Fibroblast of the aortic adventitia (primary cell): ENCODE results near the gene ZNF467. TPM values are rescaled to one million over a fixed set of nuclear protein-coding genes. Genes with fewer than 3 reads are reported as not detected.

Source experiments
- DNase-seq: peaks from one replicate; pipeline ENCODE4 v3.0.0-alpha.2; 2010; ENCODE audit warnings: low read depth
- H3K4me3 ChIP-seq: 2 replicates; pipeline ENCODE4 v1.5.1; 2011; ENCODE audit warnings: low read depth, mild to moderate bottlenecking, control low read depth, low read length, moderate library complexity
- total RNA-seq: library from RNA; depleted of rRNA; stranded (reverse); fragments of >200 nt; gene quantifications from 2 replicates; pipeline ENCODE4 v1.2.3, GENCODE V29; 2012; ENCODE audit warnings: low replicate concordance
- TF ChIP-seq, protein P1 (sequence below): IDR thresholded peaks from 2 replicates; pipeline ENCODE4 v1.5.1; 2011; ENCODE audit warnings: mild to moderate bottlenecking, low read length, control low read depth, inconsistent platforms; ENCODE audit not compliant: insufficient read depth

Gene ZNF467
- total RNA-seq, 1 donor, result 0.27 TPM

DNA sequence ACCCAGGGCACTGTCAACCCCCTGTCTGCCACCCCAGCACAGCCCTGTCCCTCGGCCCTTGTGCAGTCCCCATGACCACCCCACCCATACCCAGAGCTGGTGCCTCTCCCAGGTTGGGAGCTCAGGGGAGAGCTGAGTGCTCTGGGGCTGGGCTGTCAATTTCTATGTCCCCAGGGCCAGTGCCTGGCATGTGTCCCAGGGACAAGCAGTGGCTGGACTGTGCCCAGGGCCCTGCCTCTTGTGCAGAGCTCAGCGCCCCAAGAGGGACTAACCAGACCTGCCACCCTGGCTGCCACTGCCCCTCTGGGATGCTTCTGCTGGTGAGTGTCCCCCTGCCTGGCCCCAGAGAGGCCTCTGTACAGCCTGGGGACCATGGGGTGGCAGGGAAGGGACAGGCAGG is 35.8 kb upstream of the ZNF467 start:
- DNase-seq, result no peak
- TF ChIP-seq, protein P1, sequence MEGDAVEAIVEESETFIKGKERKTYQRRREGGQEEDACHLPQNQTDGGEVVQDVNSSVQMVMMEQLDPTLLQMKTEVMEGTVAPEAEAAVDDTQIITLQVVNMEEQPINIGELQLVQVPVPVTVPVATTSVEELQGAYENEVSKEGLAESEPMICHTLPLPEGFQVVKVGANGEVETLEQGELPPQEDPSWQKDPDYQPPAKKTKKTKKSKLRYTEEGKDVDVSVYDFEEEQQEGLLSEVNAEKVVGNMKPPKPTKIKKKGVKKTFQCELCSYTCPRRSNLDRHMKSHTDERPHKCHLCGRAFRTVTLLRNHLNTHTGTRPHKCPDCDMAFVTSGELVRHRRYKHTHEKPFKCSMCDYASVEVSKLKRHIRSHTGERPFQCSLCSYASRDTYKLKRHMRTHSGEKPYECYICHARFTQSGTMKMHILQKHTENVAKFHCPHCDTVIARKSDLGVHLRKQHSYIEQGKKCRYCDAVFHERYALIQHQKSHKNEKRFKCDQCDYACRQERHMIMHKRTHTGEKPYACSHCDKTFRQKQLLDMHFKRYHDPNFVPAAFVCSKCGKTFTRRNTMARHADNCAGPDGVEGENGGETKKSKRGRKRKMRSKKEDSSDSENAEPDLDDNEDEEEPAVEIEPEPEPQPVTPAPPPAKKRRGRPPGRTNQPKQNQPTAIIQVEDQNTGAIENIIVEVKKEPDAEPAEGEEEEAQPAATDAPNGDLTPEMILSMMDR, result no peak
- H3K4me3 ChIP-seq, result no peak overlapping the region

DNA sequence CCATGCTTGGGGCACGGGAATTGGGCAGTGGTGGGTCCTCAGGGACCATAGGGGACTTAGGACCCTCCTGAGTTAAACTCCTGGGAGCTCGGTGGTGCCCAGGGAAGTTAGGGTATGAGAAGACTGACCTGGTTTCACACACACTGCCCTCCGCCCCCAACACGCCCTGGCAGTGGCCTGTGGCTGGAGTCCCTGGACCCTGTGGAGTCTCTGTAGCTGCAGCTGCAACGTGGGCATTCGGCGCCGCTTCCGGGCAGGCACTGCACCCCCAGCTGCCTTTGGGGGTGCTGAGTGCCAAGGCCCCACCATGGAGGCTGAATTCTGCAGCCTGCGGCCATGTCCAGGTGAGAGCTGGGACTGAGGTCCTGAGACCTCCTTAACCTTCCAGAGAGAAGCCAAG is 34.9 kb upstream of the ZNF467 start:
- no peak for DNase-seq
- TF ChIP-seq, protein P1, result no peak
- no peak overlapping the region for H3K4me3 ChIP-seq

DNA sequence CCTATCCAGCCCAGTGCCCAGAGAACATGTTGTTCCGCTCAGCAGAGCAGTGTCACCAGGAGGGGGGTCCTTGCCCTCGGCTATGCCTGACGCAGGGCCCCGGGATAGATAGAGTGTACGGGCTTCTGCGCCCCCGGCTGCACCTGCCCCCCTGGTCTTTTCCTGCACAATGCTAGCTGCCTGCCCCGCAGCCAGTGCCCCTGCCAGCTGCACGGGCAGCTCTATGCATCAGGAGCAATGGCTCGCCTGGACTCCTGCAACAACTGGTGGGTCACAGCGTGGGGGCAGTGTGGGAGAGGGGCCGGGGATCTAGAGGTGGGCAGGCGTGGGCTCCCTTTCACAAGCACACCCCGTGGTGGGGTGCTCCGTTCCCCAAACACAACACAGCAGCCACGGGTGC is 33.3 kb upstream of the ZNF467 start:
- H3K4me3 ChIP-seq, result no peak overlapping the region
- no peak for DNase-seq
- TF ChIP-seq, protein P1, result no peak

DNA sequence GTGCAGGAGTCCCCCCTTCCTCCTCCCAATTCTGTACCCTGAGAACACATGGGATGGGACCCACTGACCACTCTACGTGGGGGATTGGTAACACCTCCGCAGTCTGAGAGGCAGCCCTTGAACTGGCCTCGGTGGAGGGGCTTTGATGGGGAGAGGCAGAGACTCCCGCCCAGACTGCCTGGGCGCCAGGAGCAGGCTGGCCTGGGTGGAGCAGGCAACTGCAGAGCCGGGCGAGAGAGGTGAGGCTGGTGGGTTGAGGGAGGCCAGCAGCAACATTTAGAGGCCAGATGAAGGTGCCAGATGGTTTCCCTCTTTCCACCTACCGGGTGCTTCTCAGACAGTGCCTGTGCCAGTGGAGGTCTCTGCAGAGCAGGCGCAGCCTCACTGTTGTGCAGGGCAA is 30.7 kb upstream of the ZNF467 start:
- TF ChIP-seq, protein P1, result no peak
- no peak for DNase-seq
- H3K4me3 ChIP-seq, result no peak overlapping the region

DNA sequence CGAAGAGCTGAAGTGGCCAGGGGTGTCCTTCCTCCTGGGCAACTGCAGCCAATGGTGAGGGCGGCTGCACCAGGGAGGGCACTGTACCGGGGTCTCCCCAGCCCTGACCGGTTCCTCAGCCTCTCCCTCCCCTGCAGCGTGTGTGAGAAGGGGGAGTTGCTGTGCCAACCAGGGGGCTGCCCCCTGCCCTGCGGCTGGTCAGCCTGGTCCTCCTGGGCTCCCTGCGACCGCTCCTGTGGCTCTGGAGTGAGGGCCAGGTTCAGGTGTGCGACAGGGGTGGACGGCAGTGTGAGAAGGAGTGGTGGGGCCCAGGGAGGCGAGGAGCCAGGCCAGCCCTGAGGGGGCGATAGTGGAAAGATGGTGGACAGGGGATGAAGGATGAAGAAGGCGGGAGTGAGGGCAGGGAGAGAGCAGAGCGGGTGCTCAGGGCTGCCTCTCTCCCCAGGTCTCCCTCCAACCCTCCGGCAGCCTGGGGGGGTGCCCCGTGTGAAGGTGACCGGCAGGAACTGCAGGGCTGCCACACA is 30.2 kb upstream of the ZNF467 start:
- DNase-seq, result no peak
- TF ChIP-seq, protein P1, result no peak
- no peak overlapping the region for H3K4me3 ChIP-seq

DNA sequence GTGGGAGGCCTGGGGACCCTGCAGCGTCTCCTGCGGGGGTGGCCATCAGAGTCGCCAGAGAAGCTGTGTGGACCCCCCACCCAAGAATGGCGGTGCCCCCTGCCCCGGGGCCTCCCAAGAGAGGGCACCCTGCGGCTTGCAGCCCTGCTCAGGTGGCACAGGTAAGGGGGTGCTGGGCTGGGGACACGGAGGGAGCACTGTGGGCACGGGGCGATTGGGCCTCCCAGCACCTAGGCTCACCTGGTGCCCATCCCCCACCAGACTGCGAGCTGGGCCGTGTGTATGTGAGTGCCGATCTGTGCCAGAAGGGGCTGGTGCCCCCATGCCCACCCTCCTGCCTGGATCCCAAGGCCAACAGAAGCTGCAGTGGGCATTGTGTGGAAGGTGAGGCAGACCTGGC is 29.6 kb upstream of the ZNF467 start:
- TF ChIP-seq, protein P1, result no peak
- no peak overlapping the region for H3K4me3 ChIP-seq
- no peak for DNase-seq

DNA sequence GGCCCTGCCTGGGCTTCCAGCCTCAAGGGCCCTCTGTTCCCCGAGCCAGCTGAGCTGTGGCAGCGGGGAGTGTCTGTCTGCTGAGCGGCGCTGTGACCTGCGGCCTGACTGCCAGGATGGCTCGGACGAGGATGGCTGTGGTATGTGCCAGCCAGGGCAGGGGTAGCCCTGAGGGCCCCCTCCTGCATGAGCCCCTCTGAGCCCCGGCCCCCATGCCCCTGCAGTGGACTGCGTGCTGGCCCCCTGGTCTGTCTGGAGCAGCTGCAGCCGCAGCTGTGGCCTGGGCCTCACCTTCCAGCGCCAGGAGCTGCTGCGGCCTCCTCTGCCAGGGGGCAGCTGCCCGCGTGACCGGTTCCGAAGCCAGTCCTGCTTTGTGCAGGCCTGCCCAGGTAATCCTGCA is 28.4 kb upstream of the ZNF467 start:
- TF ChIP-seq, protein P1, result no peak
- no peak for DNase-seq
- H3K4me3 ChIP-seq, result no peak overlapping the region
